Measurements from ENCODE around the gene ECI2.

GRCh38 chr6:4124351-4124750 lies 11.0 kb downstream of the ECI2 start:
- TF ChIP-seq, protein P1, sequence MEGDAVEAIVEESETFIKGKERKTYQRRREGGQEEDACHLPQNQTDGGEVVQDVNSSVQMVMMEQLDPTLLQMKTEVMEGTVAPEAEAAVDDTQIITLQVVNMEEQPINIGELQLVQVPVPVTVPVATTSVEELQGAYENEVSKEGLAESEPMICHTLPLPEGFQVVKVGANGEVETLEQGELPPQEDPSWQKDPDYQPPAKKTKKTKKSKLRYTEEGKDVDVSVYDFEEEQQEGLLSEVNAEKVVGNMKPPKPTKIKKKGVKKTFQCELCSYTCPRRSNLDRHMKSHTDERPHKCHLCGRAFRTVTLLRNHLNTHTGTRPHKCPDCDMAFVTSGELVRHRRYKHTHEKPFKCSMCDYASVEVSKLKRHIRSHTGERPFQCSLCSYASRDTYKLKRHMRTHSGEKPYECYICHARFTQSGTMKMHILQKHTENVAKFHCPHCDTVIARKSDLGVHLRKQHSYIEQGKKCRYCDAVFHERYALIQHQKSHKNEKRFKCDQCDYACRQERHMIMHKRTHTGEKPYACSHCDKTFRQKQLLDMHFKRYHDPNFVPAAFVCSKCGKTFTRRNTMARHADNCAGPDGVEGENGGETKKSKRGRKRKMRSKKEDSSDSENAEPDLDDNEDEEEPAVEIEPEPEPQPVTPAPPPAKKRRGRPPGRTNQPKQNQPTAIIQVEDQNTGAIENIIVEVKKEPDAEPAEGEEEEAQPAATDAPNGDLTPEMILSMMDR (conservative IDR thresholded peaks at IDR 0.05; ENCODE audit: low read length) = no peak
- TF ChIP-seq EZH2phosphoT487 (IDR thresholded peaks at IDR 0.05; ENCODE audit: borderline replicate concordance) = no peak

Measured in Loucy (cell line).